ENCODE data around the gene STK17B.
A peak's percentile ranks its signal among the peaks of the same experiment; 100 is the strongest.

- TF ChIP-seq CTCF (IDR thresholded peaks at IDR 0.05) (no peak), POLR2A (IDR thresholded peaks at IDR 0.05; ENCODE audit: low read depth) (peak; percentile 50)
Measured at GRCh38 chr2:196171248-196171871, at the start of gene STK17B.
